K562 (cell line): ENCODE results near the gene ETNK1. TPM values are rescaled to one million over a fixed set of nuclear protein-coding genes. Genes with fewer than 3 reads are reported as not detected.

Experiments
- ATAC-seq: fragments of 200-7000 bp; cut with Tn5 transposase; 3 replicates; pipeline ENCODE4 v1.9.1; 2020; ENCODE audit warnings: moderate library complexity
- Bru-seq: library from RNA; stranded (reverse); fragments of 400-500 nt; gene quantifications from one replicate; lab custom pipeline; 2021; lab: Mats Ljungman, UMichigan
- BruChase-seq, 2 experiments: library from RNA; stranded (reverse); fragments of 400-500 nt; gene quantifications; one replicate each; lab custom pipeline; 2021; lab: Mats Ljungman, UMichigan
- BruUV-seq: library from RNA; stranded (reverse); fragments of 400-500 nt; replicated peaks from 2 replicates; lab custom pipeline; 2021; lab: Mats Ljungman, UMichigan
- CTCF ChIA-PET: fragments of 300-600 bp; formaldehyde crosslinking; extraction: SDS; loops from one replicate; lab custom pipeline; 2021; ENCODE audit warnings: low intra/inter-chr PET ratio; lab: Yijun Ruan, JAX
- POLR2A ChIA-PET: fragments of 300-600, 350-650 bp; sonication (Branson Sonifier 250); formaldehyde crosslinking; extraction: SDS; loops from one replicate; lab custom pipeline; 2021; ENCODE audit warnings: antibody characterized with exemption, inconsistent platforms; lab: Yijun Ruan, JAX
- DNase-seq, 4 experiments: peaks; one replicate each; pipeline versions ENCODE4 v3.0.0 to v3.0.0-alpha.2; 2011 to 2018; ENCODE audit warnings: low spot score in 3 of 4, mixed read lengths in 3 of 4; ENCODE audit errors: extremely low read depth in 1 of 4
- FAIRE-seq: peaks from 2 replicates; lab custom pipeline; 2011; peaks lifted over from hg19 to GRCh38; lab: Jason Lieb, UNC
- H2AFZ ChIP-seq: 2 replicates; pipeline ENCODE4 v1.6.0; 2011; ENCODE audit warnings: low read depth, low read length, control low read depth, inconsistent platforms
- H3K27ac ChIP-seq: fragments of 200-600 bp; 3 replicates; pipeline ENCODE4 v1.8.0; 2011; ENCODE audit warnings: low read depth, mild to moderate bottlenecking, control low read depth, inconsistent platforms, low read length, moderate library complexity, mixed read lengths; ENCODE audit errors: extremely low read depth
- H3K27me3 ChIP-seq, 2 experiments: fragments of 300-600 bp in 1 of 2; 2 replicates in 1 of 2; 3 replicates in 1 of 2; pipeline versions ENCODE4 v1.6.0 to v1.8.0; 2011; ENCODE audit warnings: inconsistent platforms in 2 of 2, low read length in 2 of 2, mild to moderate bottlenecking in 1 of 2, mixed read lengths in 1 of 2, moderate library complexity in 1 of 2; ENCODE audit not compliant: control insufficient read depth in 2 of 2, insufficient read depth in 2 of 2
- H3K36me3 ChIP-seq: fragments of 300-600 bp; 3 replicates; pipeline ENCODE4 v1.8.0; 2011; ENCODE audit warnings: mild to moderate bottlenecking, low read length, inconsistent platforms; ENCODE audit not compliant: control insufficient read depth, insufficient read depth
- H3K4me1 ChIP-seq, 2 experiments: fragments of 200-600 bp in 1 of 2; replicated peaks in 1 of 2; 2 replicates in 1 of 2; 3 replicates in 1 of 2; pipeline versions ENCODE4 v1.5.1 to v1.8.0; 2011; ENCODE audit warnings: inconsistent platforms in 2 of 2, low read length in 2 of 2, mild to moderate bottlenecking in 1 of 2, mixed read lengths in 1 of 2, moderate library complexity in 1 of 2; ENCODE audit not compliant: control insufficient read depth in 2 of 2, insufficient read depth in 2 of 2
- H3K4me2 ChIP-seq: 2 replicates; pipeline ENCODE4 v1.6.1; 2011; ENCODE audit warnings: low read length, control low read depth, inconsistent platforms, mixed read lengths; ENCODE audit not compliant: insufficient read depth
- H3K4me3 ChIP-seq: fragments of 200-600 bp; sonication (generic), shearing (Covaris generic); 2 replicates; pipeline ENCODE4 v1.5.1; 2016; ENCODE audit warnings: control low read depth, inconsistent platforms
- H3K79me2 ChIP-seq: fragments of 200-600 bp; 3 replicates; pipeline ENCODE4 v1.8.0; 2011; ENCODE audit warnings: low read length, inconsistent platforms; ENCODE audit not compliant: control insufficient read depth, insufficient read depth
- H3K9ac ChIP-seq, 2 experiments: 2 replicates each; pipeline versions ENCODE4 v1.6.0 to v1.6.1; 2011; ENCODE audit warnings: low read depth in 2 of 2, low read length in 2 of 2, control low read depth in 1 of 2, inconsistent platforms in 1 of 2, mild to moderate bottlenecking in 1 of 2, mixed read lengths in 1 of 2; ENCODE audit not compliant: insufficient read depth in 1 of 2
- H3K9me1 ChIP-seq: one replicate; pipeline ENCODE4 v1.6.0; 2011; ENCODE audit warnings: inconsistent platforms, mild to moderate bottlenecking, low read length, moderate library complexity; ENCODE audit not compliant: control insufficient read depth, insufficient read depth
- H3K9me3 ChIP-seq: replicated peaks from 2 replicates; pipeline ENCODE4 v1.5.1; 2011; ENCODE audit warnings: low read depth, low read length, inconsistent platforms; ENCODE audit not compliant: control insufficient read depth, insufficient read depth
- H4K20me1 ChIP-seq: replicated peaks from 2 replicates; pipeline ENCODE4 v1.6.1; 2011; ENCODE audit warnings: low read length, inconsistent platforms, mixed read lengths; ENCODE audit not compliant: control insufficient read depth, insufficient read depth
- ARHGAP35 ChIP-seq: fragments of 450-650 bp; IDR thresholded peaks from 2 replicates; pipeline ENCODE4 v1.6.1; 2018; ENCODE audit not compliant: partially characterized antibody
- ARID3A ChIP-seq: IDR thresholded peaks from 2 replicates; pipeline ENCODE4 v1.6.1; 2012; ENCODE audit warnings: low read depth, low read length, improper control_type of control experiment, borderline replicate concordance
- ASH1L ChIP-seq: fragments of 450-650 bp; IDR thresholded peaks from 2 replicates; pipeline ENCODE4 v1.6.1; 2018; ENCODE audit warnings: borderline replicate concordance, mild to moderate bottlenecking, low read depth; ENCODE audit not compliant: partially characterized antibody
- BDP1 ChIP-seq: IDR thresholded peaks from 3 replicates; pipeline ENCODE4 v1.6.1; 2011; ENCODE audit not compliant: insufficient read length, insufficient read depth
- FOXJ3 ChIP-seq: sonication (generic); formaldehyde crosslinking; IDR thresholded peaks from 2 replicates; pipeline ENCODE4 v1.4.0; 2020; ENCODE audit warnings: mild to moderate bottlenecking, missing genetic modification reagents
- LARP7 ChIP-seq: fragments of 450-650 bp; IDR thresholded peaks from 2 replicates; pipeline ENCODE4 v1.6.1; 2016
- PURB ChIP-seq: sonication (generic); formaldehyde crosslinking; IDR thresholded peaks from 2 replicates; pipeline ENCODE4 v1.9.0; 2021; ENCODE audit warnings: low read depth, mild to moderate bottlenecking, missing genetic modification reagents
- SMARCA4 ChIP-seq: fragments of 450-650 bp; IDR thresholded peaks from 2 replicates; pipeline ENCODE4 v1.6.1; 2016
- SMARCA5 ChIP-seq: fragments of 450-650 bp; IDR thresholded peaks from 2 replicates; pipeline ENCODE4 v1.6.1; 2016
- ZNF696 ChIP-seq: fragments of 250-450 bp; sonication (Bioruptor Pico); conservative IDR thresholded peaks from 2 replicates; pipeline ENCODE4 v1.4.0; 2020; ENCODE audit warnings: mild to moderate bottlenecking, moderate library complexity
- ZNF699 ChIP-seq: fragments of 250-450 bp; sonication (Bioruptor Pico); IDR thresholded peaks from 2 replicates; pipeline ENCODE4 v1.8.0; 2021; ENCODE audit warnings: mild to moderate bottlenecking, moderate library complexity; ENCODE audit not compliant: insufficient replicate concordance
- ZNF740 ChIP-seq, 3 experiments: fragments of 200-800 bp in 1 of 3; sonication (Bioruptor generic) in 1 of 3; sonication (generic) in 1 of 3; formaldehyde crosslinking in 1 of 3; IDR thresholded peaks; 2 replicates each; pipeline versions ENCODE4 v1.6.1 to v1.8.0; 2016 to 2022; ENCODE audit warnings: mild to moderate bottlenecking in 2 of 3, missing compliant biosample characterization in 2 of 3, missing genetic modification characterization in 2 of 3, missing genetic modification reagents in 1 of 3
- WGBS: fragments of 100-300 bp; shearing (Covaris generic); methylation state at CpG from one replicate; pipeline ENCODE4 v1.1.6; 2016; ENCODE audit warnings: low coverage, mixed read lengths; ENCODE audit not compliant: insufficient coverage; ENCODE audit errors: missing lambda C conversion rate; 5-methylcytosine and 5-hydroxymethylcytosine counted together
- in situ Hi-C: fragments of 300-500 bp; cut with MboI; formaldehyde crosslinking; loops from 4 replicates; pipeline ENCODE4 v1.15.0; 2018; ENCODE audit warnings: inconsistent platforms, mixed read lengths
- intact Hi-C: fragments of 100-400 bp; cut with micrococcal nuclease; formaldehyde crosslinking; loops from 2 replicates; pipeline ENCODE4 v1.14.2; 2022
- long read RNA-seq, 3 experiments: library from polyadenylated mRNA in 2 of 3; library from RNA in 1 of 3; unstranded in 2 of 3; stranded (forward) in 1 of 3; transcript quantifications; one replicate each; pipeline ENCODE4 v2.0.0, GENCODE V29; 2019 to 2022
- polyA minus RNA-seq, 3 experiments: library from RNA; depleted of rRNA, polyadenylated mRNA; stranded (reverse); fragments of >200 nt; gene quantifications; 2 replicates each; pipeline ENCODE4 v1.2.3, GENCODE V29; 2011
- polyA plus RNA-seq, 8 experiments: library from polyadenylated mRNA; depleted of rRNA in 4 of 8; stranded (reverse) in 5 of 8; unstranded in 3 of 8; fragments of >200 nt; fragmentation: Nextera tagmentation in 2 of 8; fragmentation: Illumina TruSeq in 1 of 8; extraction: Ambion mirVana in 2 of 8; extraction: Trizol in 1 of 8; gene quantifications; 2 replicates each; pipeline versions ENCODE4 v1.2.1 to v1.2.3, GENCODE V29; 2011 to 2014; ENCODE audit warnings: inconsistent platforms in 1 of 8, missing spikeins in 1 of 8
- total RNA-seq, 7 experiments: library from RNA; depleted of rRNA in 6 of 7; stranded (reverse); fragments of >200 nt in 6 of 7; fragmentation: Illumina TruSeq in 2 of 7; extraction: Trizol in 2 of 7; gene quantifications; 2 replicates each; pipeline versions ENCODE4 v1.2.1 to v1.2.3, GENCODE V29; 2011 to 2021; ENCODE audit warnings: low replicate concordance in 1 of 7

ETNK1 gene
- 112 and 189 TPM in 2 replicates for total RNA-seq (2011; cell fraction: chromatin; rRNA removed; ENCODE audit: low replicate concordance)
- total RNA-seq (2011; cell fraction: nucleolus; rRNA removed) = 77.4 and 88.2 TPM in 2 replicates
- total RNA-seq (2011; cell fraction: nucleoplasm; rRNA removed) = 128 and 225 TPM in 2 replicates
- 22.5 and 27.1 TPM in 2 replicates for total RNA-seq (2014; rRNA removed)
- total RNA-seq (2014; rRNA removed; fragmentation: Illumina TruSeq; extraction: Trizol) = 57.6 and 67.5 TPM in 2 replicates
- total RNA-seq (2015; rRNA removed; fragmentation: Illumina TruSeq; extraction: Trizol) = 33.4 and 37.6 TPM in 2 replicates
- 70.5 and 74.3 TPM in 2 replicates for total RNA-seq (2021)
- 30.2 and 36.0 TPM in 2 replicates for polyA plus RNA-seq (2011; rRNA removed)
- 15.6 and 18.5 TPM in 2 replicates for polyA plus RNA-seq (2011; cell fraction: cytosol; rRNA removed)
- polyA plus RNA-seq (2011; cell fraction: nucleus; rRNA removed) = 49.1 and 57.9 TPM in 2 replicates
- 17.2 and 17.4 TPM in 2 replicates for polyA plus RNA-seq (2012)
- 17.5 and 19.7 TPM in 2 replicates for polyA plus RNA-seq (2014; fragmentation: Illumina TruSeq; extraction: Trizol)
- polyA plus RNA-seq (2014; fragmentation: Nextera tagmentation; extraction: Ambion mirVana) = 10 to 100 TPM; 36.0 to 47.5 TPM
- 10.0 and 13.7 TPM in 2 replicates for polyA plus RNA-seq (2014; rRNA removed)
- polyA minus RNA-seq (2011; rRNA and poly(A)+ RNA removed) = 167 and 201 TPM in 2 replicates
- 75.6 and 94.2 TPM in 2 replicates for polyA minus RNA-seq (2011; cell fraction: cytosol; rRNA and poly(A)+ RNA removed)
- 158 and 213 TPM in 2 replicates for polyA minus RNA-seq (2011; cell fraction: nucleus; rRNA and poly(A)+ RNA removed)
- Bru-seq, nascent RNA = percentile 91 among the genes with signal in this experiment
- percentile 95 among the genes with signal in this experiment for BruChase-seq, experiment 1, labeled RNA remaining after a 2-hour chase
- BruChase-seq, experiment 2, labeled RNA remaining after a 6-hour chase = percentile 94 among the genes with signal in this experiment
- long read RNA-seq, experiment 1, full-length matches to known transcripts = 46 of 70 reads
- long read RNA-seq, experiment 1, partial matches to known transcripts = 1 of 70 reads
- long read RNA-seq, experiment 1, other reads (novel, unspliced or antisense) = 23 of 70 reads
- long read RNA-seq, experiment 2, full-length matches to known transcripts = 2 of 12 reads
- long read RNA-seq, experiment 2, partial matches to known transcripts = 0 of 12 reads
- long read RNA-seq, experiment 2, other reads (novel, unspliced or antisense) = 10 of 12 reads
- long read RNA-seq, experiment 3, full-length matches to known transcripts = 11 of 23 reads
- long read RNA-seq, experiment 3, partial matches to known transcripts = 2 of 23 reads
- long read RNA-seq, experiment 3, other reads (novel, unspliced or antisense) = 10 of 23 reads

GRCh38 chr12:22624870-22625761 is at the start of gene ETNK1:
Gene ETNK1 (plus strand): TSS chr12:22625171. CDS start chr12:22625431, 260 bp downstream.
- no TSS peak for BruUV-seq
- FAIRE-seq (peak; percentile 88), ATAC-seq (peak; percentile 91), DNase-seq (peak; percentile 73 to 95 (median 81))
- H3K9me3 ChIP-seq = peaks cover 7% of the 10 kb centered on the region; the same call in 1 of the 2 replicates
- no peaks in the 10 kb centered on the region for H4K20me1 ChIP-seq
- H3K9me1 ChIP-seq = no peaks in the 10 kb centered on the region
- H3K36me3 ChIP-seq = peaks cover 4% of the 10 kb centered on the region; the same call in 2 of the 3 replicates
- peaks cover 51% of the 10 kb centered on the region for H3K79me2 ChIP-seq
- peak within 1 kb of the TSS; percentile 97 for H3K4me2 ChIP-seq
- H3K4me1 ChIP-seq = peaks cover 5 to 10% of the 10 kb centered on the region in 2 experiments; a peak in 3 of 5 replicates
- in situ Hi-C loops (no loop called here), intact Hi-C loops (loop anchor here (5.0 kb wide), 2 partner anchors 83 to 98 kb away; partner anchors contain the start of gene C2CD5)
- peak within 1 kb of the TSS; percentile 93 for H3K27ac ChIP-seq
- H3K9ac ChIP-seq = peak within 1 kb of the TSS; percentile 78 to 97
- no peaks in the 10 kb centered on the region for H3K27me3 ChIP-seq
- ChIA-PET CTCF (no interaction called here), POLR2A (interaction anchor here (0.7 to 1.2 kb wide), 4 partner anchors 15 to 489 kb away, joined by 3 read pairs; no protein-coding TSS in a partner anchor)
- peak within 1 kb of the TSS; percentile 100 for H2AFZ ChIP-seq
- H3K4me3 ChIP-seq = peak within 1 kb of the TSS; percentile 56
- WGBS = 2% methylated on average over 54 of the region's 71 CpGs
- TF ChIP-seq BDP1 (no peak), SMARCA4 (no peak), ZNF740 (CRISPR knock-in tag; IDR thresholded peaks at IDR 0.05) (no peak), ZNF740 (tag; IDR thresholded peaks at IDR 0.05) (no peak), SMARCA5 (no peak), ASH1L (no peak), ARID3A (no peak), ARHGAP35 (no peak), PURB (no peak), ZNF699 (CRISPR knock-in tag) (no peak), LARP7 (no peak), FOXJ3 (CRISPR knock-in tag) (no peak), ZNF696 (CRISPR knock-in tag) (no peak)
